GM12878 (cell line): Measurements from ENCODE around the gene SIX5. TPM values are rescaled to one million over a fixed set of nuclear protein-coding genes. Genes with fewer than 3 reads are reported as not detected.

Experiments
- ATAC-seq: fragments of 200-7000 bp; cut with Tn5 transposase; 3 replicates; pipeline ENCODE4 v1.9.1; 2020; ENCODE audit warnings: mild to moderate bottlenecking, moderate library complexity
- BruUV-seq: library from RNA; stranded (reverse); fragments of 400-500 nt; replicated peaks from 2 replicates; lab custom pipeline; 2021; lab: Mats Ljungman, UMichigan
- CTCF ChIA-PET: fragments of 300-600 bp; sonication (Branson Sonifier 250); formaldehyde crosslinking; extraction: SDS; loops from one replicate; lab custom pipeline; 2021; ENCODE audit warnings: inconsistent platforms; lab: Yijun Ruan, JAX
- POLR2A ChIA-PET: fragments of 350-600 bp; formaldehyde crosslinking; extraction: SDS; loops from one replicate; lab custom pipeline; 2021; ENCODE audit warnings: inconsistent platforms; lab: Charles Lee
- RAD21 ChIA-PET: fragments of 300-600 bp; sonication (Branson Sonifier 250); formaldehyde crosslinking; loops from one replicate; lab custom pipeline; 2023; ENCODE audit warnings: antibody characterized with exemption; ENCODE audit not compliant: unreplicated experiment; lab: Charles Lee
- SMC1A ChIA-PET: fragments of 300-600 bp; sonication (Branson Sonifier 250); formaldehyde crosslinking; loops from one replicate; lab custom pipeline; 2023; ENCODE audit not compliant: unreplicated experiment, uncharacterized antibody; lab: Charles Lee
- DNase-seq: peaks from one replicate; pipeline ENCODE4 v3.0.0-alpha.2; 2011; ENCODE audit warnings: low read depth, low spot score
- FAIRE-seq: peaks from 3 replicates; lab custom pipeline; 2011; peaks lifted over from hg19 to GRCh38; lab: Jason Lieb, UNC
- H2AFZ ChIP-seq: 2 replicates; pipeline ENCODE4 v1.6.0; 2011; ENCODE audit warnings: low read depth, low read length, control low read depth; ENCODE audit not compliant: control insufficient read depth
- H3K27ac ChIP-seq: 2 replicates; pipeline ENCODE4 v1.5.1; 2011; ENCODE audit warnings: control low read depth; ENCODE audit not compliant: control insufficient read depth, insufficient read depth
- H3K27me3 ChIP-seq, 2 experiments: replicated peaks in 1 of 2; 2 replicates each; pipeline versions ENCODE4 v1.6.0 to v1.6.1; 2011; ENCODE audit warnings: low read length in 1 of 2; ENCODE audit not compliant: control insufficient read depth in 2 of 2, insufficient read depth in 2 of 2
- H3K36me3 ChIP-seq, 2 experiments: 2 replicates each; pipeline ENCODE4 v1.5.1; 2011; ENCODE audit warnings: low read length in 1 of 2; ENCODE audit not compliant: control insufficient read depth in 2 of 2, insufficient read depth in 2 of 2
- H3K4me1 ChIP-seq: 2 replicates; pipeline ENCODE4 v1.6.1; 2011; ENCODE audit warnings: mild to moderate bottlenecking, low read length, moderate library complexity, mixed read lengths; ENCODE audit not compliant: control insufficient read depth, insufficient read depth
- H3K4me2 ChIP-seq: 2 replicates; pipeline ENCODE4 v1.6.0; 2011; ENCODE audit warnings: control low read depth; ENCODE audit not compliant: control insufficient read depth, insufficient read depth
- H3K4me3 ChIP-seq: fragments of 200-600 bp; sonication (generic); 2 replicates; pipeline ENCODE4 v1.5.1; 2016
- H3K79me2 ChIP-seq: 2 replicates; pipeline ENCODE4 v1.6.0; 2011; ENCODE audit warnings: low read length; ENCODE audit not compliant: control insufficient read depth, insufficient read depth
- H3K9ac ChIP-seq: 2 replicates; pipeline ENCODE4 v1.8.0; 2011; ENCODE audit warnings: low read length, control low read depth, mixed read lengths; ENCODE audit not compliant: control insufficient read depth, insufficient read depth
- H3K9me3 ChIP-seq: replicated peaks from 3 replicates; pipeline ENCODE4 v1.5.1; 2011; ENCODE audit warnings: mild to moderate bottlenecking, low read length; ENCODE audit not compliant: control insufficient read depth, insufficient read depth
- H4K20me1 ChIP-seq: 2 replicates; pipeline ENCODE4 v1.6.0; 2011; ENCODE audit not compliant: control insufficient read depth, insufficient read depth
- CTCF ChIP-seq, 3 experiments: IDR thresholded peaks in 2 of 3; conservative IDR thresholded peaks in 1 of 3; 2 replicates each; pipeline ENCODE4 v1.5.1; 2011; ENCODE audit warnings: low read depth in 3 of 3, low read length in 3 of 3, mild to moderate bottlenecking in 3 of 3, control low read depth in 2 of 3, moderate library complexity in 2 of 3, inconsistent platforms in 1 of 3, mixed read lengths in 1 of 3; ENCODE audit not compliant: control insufficient read depth in 2 of 3, insufficient read depth in 1 of 3; ENCODE audit errors: extremely low read depth in 1 of 3
- E2F8 ChIP-seq: fragments of 450-650 bp; IDR thresholded peaks from 2 replicates; pipeline ENCODE4 v1.6.1; 2018; ENCODE audit warnings: mild to moderate bottlenecking, low read depth, moderate library complexity; ENCODE audit not compliant: partially characterized antibody
- FOXM1 ChIP-seq: IDR thresholded peaks from 2 replicates; pipeline ENCODE4 v1.6.1; 2012; ENCODE audit warnings: low read depth, mild to moderate bottlenecking, inconsistent platforms, low read length, moderate library complexity
- JUNB ChIP-seq: IDR thresholded peaks from 2 replicates; pipeline ENCODE4 v1.6.1; 2016; ENCODE audit warnings: antibody characterized with exemption, mild to moderate bottlenecking
- WGBS: methylation state at CpG from one replicate; pipeline ENCODE4 v1.1.6; 2016; ENCODE audit warnings: low lambda C conversion rate; ENCODE audit not compliant: insufficient replicate concordance, insufficient coverage; ENCODE audit errors: missing lambda C conversion rate; 5-methylcytosine and 5-hydroxymethylcytosine counted together
- in situ Hi-C: fragments of 300-500 bp; cut with MboI; formaldehyde crosslinking; loops from 9 replicates; pipeline ENCODE4 v1.14.3; 2018; ENCODE audit warnings: mixed read lengths
- intact Hi-C: fragments of 100-400 bp; cut with micrococcal nuclease; formaldehyde crosslinking; loops from one replicate; pipeline ENCODE4 v1.14.2; 2022; ENCODE audit not compliant: unreplicated experiment
- polyA plus RNA-seq, 11 experiments: library from polyadenylated mRNA; depleted of rRNA in 4 of 11; unstranded in 6 of 11; stranded (reverse) in 5 of 11; fragments of >200 nt; fragmentation: Nextera tagmentation in 4 of 11; fragmentation: Illumina TruSeq in 1 of 11; extraction: Ambion mirVana in 4 of 11; extraction: Trizol in 1 of 11; gene quantifications; 1 replicate in 1 of 11; 2 replicates in 10 of 11; pipeline versions ENCODE4 v1.2.1 to v1.2.3, GENCODE V29; 2011 to 2016; ENCODE audit warnings: inconsistent platforms in 2 of 11, missing spikeins in 2 of 11, low read depth in 1 of 11
- total RNA-seq, 4 experiments: library from RNA; depleted of rRNA in 3 of 4; stranded (reverse); fragments of >200 nt in 3 of 4; fragmentation: Illumina TruSeq in 1 of 4; extraction: Trizol in 1 of 4; gene quantifications; 2 replicates each; pipeline versions ENCODE4 v1.2.1 to v1.2.3, GENCODE V29; 2013 to 2021

Gene SIX5
- total and polyA plus RNA-seq, 10 of the 15 experiments (the other 5 are each of a cell fraction or from before 2014, with no cell fraction given) = 1.9 to 10.5 (median 3.0) TPM; not detected in 2

GRCh38 chr19:45753548-45753947, 15.5 kb downstream of the SIX5 start:
- Histone ChIP-seq H2AFZ (no peak overlapping the region), H3K9me3 (no peaks in the 10 kb centered on the region), H4K20me1 (no peaks in the 10 kb centered on the region), H3K4me3 (no peak overlapping the region), H3K79me2 (no peaks in the 10 kb centered on the region), H3K36me3 (no peaks in the 10 kb centered on the region), H3K4me2 (no peak overlapping the region), H3K4me1 (no peaks in the 10 kb centered on the region), H3K27ac (no peak overlapping the region), H3K9ac (no peak overlapping the region), H3K27me3 (no peaks in the 10 kb centered on the region)
- intact Hi-C loops = no loop called here
- ATAC-seq (peak; percentile 75), FAIRE-seq (no peak), DNase-seq (no peak)
- CTCF ChIA-PET = interaction anchor here (0.7 to 3.0 kb wide), 7 partner anchors 9 to 52 kb away, joined by 3 to 17 read pairs (median 6); partner anchors contain the start of genes FBXO46 and SIX5
- no TSS peak for BruUV-seq
- in situ Hi-C loops = no loop called here
- WGBS = 18% methylated on average over 6 of the region's 6 CpGs
- POLR2A ChIA-PET = interaction anchor here (0.6 to 1.0 kb wide), 3 partner anchors 14 to 39 kb away, joined by 3 to 7 read pairs (median 3); no protein-coding TSS in a partner anchor
- RAD21 ChIA-PET = interaction anchor here (0.6 to 2.8 kb wide), 3 partner anchors 16 to 133 kb away, joined by 3 to 9 read pairs (median 3); partner anchors contain the start of genes IRF2BP1 and SIX5
- TF ChIP-seq E2F8 (no peak), CTCF (IDR thresholded peaks at IDR 0.05 in 2 of 3, conservative IDR thresholded peaks at IDR 0.05 in 1 of 3; ENCODE audit: control insufficient read depth in 2 of 3, extremely low read depth in 1 of 3, insufficient read depth in 1 of 3, low read depth in 3 of 3, low read length in 3 of 3) (0 out of 6 replicates have a peak, but pooled peaks of 2 of the 3 experiments have one; percentile 8 to 11), JUNB (no peak), FOXM1 (no peak)
- SMC1A ChIA-PET = interaction anchor here (1.1 kb wide), 1 partner anchor 36 kb away, joined by 4 read pairs; no protein-coding TSS in a partner anchor
